Measurements from ENCODE around the gene CBY1. TPM values are rescaled to one million over a fixed set of nuclear protein-coding genes. Genes with fewer than 3 reads are reported as not detected.

Gene CBY1
- total RNA-seq, 2 experiments from 2014 or later = 9.5 to 11.0 TPM

DNA sequence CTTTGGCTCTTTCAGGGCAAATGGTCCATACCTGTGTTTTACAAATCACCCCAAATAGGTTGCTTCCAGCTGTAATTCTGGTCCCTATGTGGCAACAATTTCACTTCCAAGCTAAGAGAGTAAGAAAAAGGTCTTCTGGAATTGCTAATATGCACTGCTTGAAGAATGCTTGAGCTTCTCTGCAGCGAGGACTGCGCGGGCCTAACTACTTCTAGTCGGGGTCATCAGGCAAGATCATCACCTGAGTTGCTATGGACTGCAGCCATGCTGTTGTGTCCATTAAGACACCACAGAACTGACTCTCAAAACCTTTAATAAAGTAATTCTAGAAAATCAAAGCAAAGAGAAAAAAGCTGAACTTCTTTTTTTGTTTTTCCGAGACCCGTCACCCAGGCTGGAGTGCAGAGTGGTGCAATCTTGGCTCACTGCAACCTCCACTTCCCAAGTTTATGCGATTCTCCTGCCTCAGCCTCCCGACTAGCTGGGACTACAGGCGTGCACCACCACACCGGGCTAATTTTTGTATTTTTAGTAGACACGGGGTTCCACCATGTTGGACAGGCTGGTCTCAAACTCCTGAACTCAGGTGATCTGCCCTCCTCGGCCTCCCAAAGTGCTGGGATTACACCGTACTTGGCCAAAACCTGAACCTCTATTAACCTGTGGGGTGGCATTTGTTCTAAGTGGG is 42.1 kb downstream of the CBY1 start:
- DNase-seq = no peak
- H3K4me1 Mint-ChIP-seq = peaks cover 61% of the 10 kb centered on the region
- H3K27me3 Mint-ChIP-seq = no peaks in the 10 kb centered on the region
- peaks cover 56% of the 10 kb centered on the region for H3K36me3 Mint-ChIP-seq (ENCODE audit: low read depth)
- POLR2A ChIA-PET = interaction anchor here (0.6 to 9.9 kb wide), 13 partner anchors 9 to 1040 kb away, joined by 3 to 139 read pairs (median 5); partner anchors contain the start of genes GTPBP1, PDXP, RPL3 and SUN2
- peak overlapping the region; percentile 96 for H3K4me3 Mint-ChIP-seq
- peak overlapping the region; percentile 98 for H3K27ac Mint-ChIP-seq
- CTCF ChIA-PET = interaction anchor here (0.6 to 2.5 kb wide), 5 partner anchors 17 to 1133 kb away, joined by 3 to 17 read pairs (median 4); partner anchors contain the start of gene TOMM22
- no peaks in the 10 kb centered on the region for H3K9me3 Mint-ChIP-seq

- peak overlapping the region; percentile 96 for H3K4me3 Mint-ChIP-seq
Measured at GRCh38 chr22:38699143-38699542, 42.7 kb downstream of the CBY1 start.

DNA sequence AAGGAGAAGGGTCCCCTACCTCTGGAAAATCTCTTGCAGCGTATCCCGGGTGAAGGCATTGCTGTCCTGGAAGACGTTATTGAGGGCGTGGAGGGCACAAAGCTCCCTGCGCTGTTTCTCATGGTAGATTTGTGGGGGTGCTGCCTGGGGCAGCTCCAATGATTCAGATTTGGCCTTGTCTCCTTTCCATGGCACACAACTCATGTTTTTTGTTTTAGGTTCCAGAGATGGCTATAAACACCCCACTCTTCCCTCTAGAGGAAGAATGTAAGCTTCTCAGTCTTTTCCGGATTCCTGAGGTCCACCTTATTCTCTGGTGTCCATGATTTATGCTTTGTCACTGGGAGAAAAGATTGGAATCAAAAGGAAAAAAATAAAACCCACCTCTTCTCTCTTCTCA is 43.3 kb downstream of the CBY1 start:
- ChIA-PET CTCF (interaction anchor here (0.9 to 2.5 kb wide), 6 partner anchors 10 to 648 kb away, joined by 3 to 17 read pairs (median 3); partner anchors contain the start of gene TOMM22), POLR2A (interaction anchor here (1.2 to 9.9 kb wide), 10 partner anchors 8 to 518 kb away, joined by 3 to 139 read pairs (median 10); partner anchors contain the start of genes GTPBP1, SUN2 and TOMM22)
- peak overlapping the region; percentile 96 for H3K4me3 Mint-ChIP-seq
- peak overlapping the region; percentile 92 for H3K27ac Mint-ChIP-seq
- peaks cover 47% of the 10 kb centered on the region for H3K36me3 Mint-ChIP-seq (ENCODE audit: low read depth)
- no peaks in the 10 kb centered on the region for H3K9me3 Mint-ChIP-seq
- DNase-seq = no peak
- peaks cover 63% of the 10 kb centered on the region for H3K4me1 Mint-ChIP-seq
- no peaks in the 10 kb centered on the region for H3K27me3 Mint-ChIP-seq

More at GRCh38 chr22:38699143-38699542, 42.7 kb downstream of the CBY1 start:
- no peak for DNase-seq
- no peaks in the 10 kb centered on the region for H3K9me3 Mint-ChIP-seq
- H3K27me3 Mint-ChIP-seq = no peaks in the 10 kb centered on the region
- H3K36me3 Mint-ChIP-seq (ENCODE audit: low read depth) = peaks cover 52% of the 10 kb centered on the region
- CTCF ChIA-PET = interaction anchor here (1.0 to 2.5 kb wide), 5 partner anchors 17 to 647 kb away, joined by 3 to 17 read pairs (median 3); partner anchors contain the start of gene TOMM22
- peaks cover 63% of the 10 kb centered on the region for H3K4me1 Mint-ChIP-seq
- H3K27ac Mint-ChIP-seq = peak overlapping the region; percentile 92
- POLR2A ChIA-PET = interaction anchor here (1.2 to 9.9 kb wide), 13 partner anchors 8 to 1041 kb away, joined by 3 to 139 read pairs (median 5); partner anchors contain the start of genes GTPBP1, PDXP, RPL3 and SUN2

- ChIA-PET CTCF (interaction anchor here (0.9 to 2.5 kb wide), 2 partner anchors 10 to 18 kb away, joined by 3 to 17 read pairs; partner anchors contain the start of gene TOMM22), POLR2A (interaction anchor here (1.8 to 9.9 kb wide), 7 partner anchors 8 to 58 kb away, joined by 4 to 139 read pairs (median 34); partner anchors contain the start of genes GTPBP1, SUN2 and TOMM22)
- Mint-ChIP-seq H3K4me3 (peak overlapping the region; percentile 96), H3K27me3 (no peaks in the 10 kb centered on the region), H3K27ac (peak overlapping the region; percentile 99), H3K9me3 (no peaks in the 10 kb centered on the region), H3K36me3 (ENCODE audit: low read depth) (peaks cover 42% of the 10 kb centered on the region), H3K4me1 (peaks cover 62% of the 10 kb centered on the region)
- DNase-seq = no peak
Measured at GRCh38 chr22:38700270-38700788, 43.9 kb downstream of the CBY1 start.

DNA sequence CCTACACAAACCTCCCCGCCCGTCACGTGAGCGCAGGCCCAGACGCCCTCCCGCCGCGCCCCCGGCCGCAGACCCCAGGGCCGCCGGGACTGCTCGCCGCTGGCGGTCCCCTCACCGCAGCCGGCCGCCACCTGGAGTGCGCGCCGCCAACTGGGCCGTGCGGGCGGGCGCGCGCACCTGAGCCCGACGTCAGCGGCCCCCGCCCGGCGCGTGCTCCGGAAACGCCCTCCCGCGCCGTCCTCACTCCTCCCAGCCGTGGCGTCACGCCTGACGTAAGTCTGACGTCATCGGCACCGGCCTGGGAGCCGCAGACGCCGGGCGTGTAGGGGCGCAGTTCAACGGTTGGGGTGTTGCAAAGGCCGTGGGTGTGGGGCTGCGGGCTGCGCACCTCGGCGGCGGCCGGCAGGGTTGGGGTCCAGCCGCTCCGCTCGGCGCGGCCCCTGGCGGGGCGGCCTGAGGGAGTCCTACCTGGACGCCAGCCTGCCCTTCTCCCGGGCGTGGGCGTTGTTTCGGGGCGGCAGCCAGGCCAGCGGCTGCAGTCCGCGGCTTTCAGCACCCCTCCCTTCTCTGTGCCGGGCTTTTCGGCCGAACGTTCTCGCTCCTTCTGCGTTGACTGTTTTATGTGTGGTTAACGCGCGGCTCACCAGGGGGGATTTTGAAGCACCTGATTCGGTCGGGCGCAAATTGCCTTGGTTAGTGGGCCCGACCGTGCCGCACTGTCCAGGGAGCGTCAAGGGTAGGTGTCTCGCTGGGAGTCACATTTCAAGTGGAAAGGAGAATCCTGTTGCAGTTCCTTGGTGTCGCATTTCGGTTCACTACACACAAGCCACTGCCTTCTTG is 44.6 kb downstream of the CBY1 start, which contains the start of gene JOSD1:
Gene JOSD1 (minus strand): TSS at position 155 of the 840 bp plus-strand sequence. CDS start 956 bp downstream, outside the sequence.
- CTCF ChIA-PET = no interaction called here
- Mint-ChIP-seq H3K27me3 (no peaks in the 10 kb centered on the region), H3K4me1 (peaks cover 59% of the 10 kb centered on the region), H3K9me3 (no peaks in the 10 kb centered on the region), H3K27ac (peak within 1 kb of the TSS; percentile 99), H3K36me3 (ENCODE audit: low read depth) (peaks cover 41% of the 10 kb centered on the region), H3K4me3 (peak within 1 kb of the TSS; percentile 96)
- peak; percentile 98 for DNase-seq
- POLR2A ChIA-PET = interaction anchor here (0.8 to 9.9 kb wide), 5 partner anchors 10 to 53 kb away, joined by 3 to 139 read pairs (median 5); partner anchors contain the start of genes SUN2 and TOMM22

DNA sequence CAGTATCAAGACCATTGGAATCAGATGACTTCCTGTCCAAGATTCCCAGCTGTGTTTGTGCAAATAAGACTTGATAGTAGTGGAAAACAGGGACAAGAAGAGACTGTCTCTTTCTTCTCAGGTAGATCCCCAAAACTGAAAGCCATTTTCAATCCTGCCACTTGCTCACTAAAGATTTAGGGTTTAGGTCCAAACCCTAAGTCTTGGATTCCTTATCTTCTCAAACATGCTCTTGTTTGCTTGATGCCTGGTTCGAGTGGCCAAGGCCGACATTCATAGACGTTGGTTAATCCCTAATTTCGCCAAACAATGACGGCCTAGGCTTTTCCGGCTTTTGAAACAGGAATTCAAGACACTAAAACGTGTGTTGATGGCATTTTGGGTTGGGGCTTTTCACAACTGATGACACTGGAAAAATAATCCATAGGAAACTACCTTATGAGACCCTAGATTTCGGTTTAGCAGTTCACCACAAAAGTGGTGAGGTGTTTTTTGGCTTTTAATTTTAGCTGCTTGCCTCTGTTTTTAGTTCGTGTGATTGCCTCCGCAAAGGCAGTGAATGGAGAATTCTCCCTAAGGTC is 48.3 kb downstream of the CBY1 start:
- CTCF ChIA-PET = interaction anchor here (1.1 to 2.2 kb wide), 3 partner anchors 20 to 166 kb away, joined by 6 to 11 read pairs (median 7); partner anchors contain the start of gene TOMM22
- no peaks in the 10 kb centered on the region for H3K27me3 Mint-ChIP-seq
- H3K36me3 Mint-ChIP-seq (ENCODE audit: low read depth) = peaks cover 32% of the 10 kb centered on the region
- H3K4me3 Mint-ChIP-seq = peak overlapping the region; percentile 85
- peak overlapping the region; percentile 95 for H3K27ac Mint-ChIP-seq
- no peak for DNase-seq
- no peaks in the 10 kb centered on the region for H3K9me3 Mint-ChIP-seq
- peaks cover 47% of the 10 kb centered on the region for H3K4me1 Mint-ChIP-seq
- POLR2A ChIA-PET = interaction anchor here (1.2 to 7.5 kb wide), 7 partner anchors 13 to 54 kb away, joined by 3 to 86 read pairs (median 13); partner anchors contain the start of genes SUN2 and TOMM22

- H3K9me3 Mint-ChIP-seq = no peaks in the 10 kb centered on the region
- H3K36me3 Mint-ChIP-seq (ENCODE audit: low read depth) = peaks cover 30% of the 10 kb centered on the region
- H3K4me3 Mint-ChIP-seq = peak within 1 kb of the TSS; percentile 85
- H3K4me1 Mint-ChIP-seq = peaks cover 51% of the 10 kb centered on the region
- ChIA-PET POLR2A (interaction anchor here (0.7 to 7.5 kb wide), 17 partner anchors 8 to 393 kb away, joined by 3 to 86 read pairs (median 8); partner anchors contain the start of genes SUN2 and TOMM22), CTCF (interaction anchor here (0.7 to 2.9 kb wide), 7 partner anchors 8 to 165 kb away, joined by 3 to 14 read pairs (median 6); partner anchors contain the start of gene TOMM22)
- DNase-seq = peak; percentile 98
- H3K27ac Mint-ChIP-seq = peak within 1 kb of the TSS; percentile 95
- no peaks in the 10 kb centered on the region for H3K27me3 Mint-ChIP-seq
Measured at GRCh38 chr22:38705235-38706100, 49.0 kb downstream of the CBY1 start, which contains the start of gene GTPBP1. Gene GTPBP1 (plus strand): TSS chr22:38705944. CDS start chr22:38705956, 12 bp downstream.

- Mint-ChIP-seq H3K27ac (peak overlapping the region; percentile 95), H3K4me1 (peaks cover 57% of the 10 kb centered on the region), H3K4me3 (peak overlapping the region; percentile 85), H3K9me3 (no peaks in the 10 kb centered on the region), H3K27me3 (no peaks in the 10 kb centered on the region), H3K36me3 (ENCODE audit: low read depth) (peaks cover 37% of the 10 kb centered on the region)
- DNase-seq = peak; percentile 53
- ChIA-PET POLR2A (interaction anchor here (0.7 to 7.5 kb wide), 24 partner anchors 8 to 392 kb away, joined by 3 to 86 read pairs (median 4); partner anchors contain the start of genes SUN2 and TOMM22), CTCF (interaction anchor here (0.7 to 2.9 kb wide), 10 partner anchors 9 to 164 kb away, joined by 3 to 17 read pairs (median 6); partner anchors contain the start of gene TOMM22)
Measured at GRCh38 chr22:38706101-38706900, 49.9 kb downstream of the CBY1 start.

DNA sequence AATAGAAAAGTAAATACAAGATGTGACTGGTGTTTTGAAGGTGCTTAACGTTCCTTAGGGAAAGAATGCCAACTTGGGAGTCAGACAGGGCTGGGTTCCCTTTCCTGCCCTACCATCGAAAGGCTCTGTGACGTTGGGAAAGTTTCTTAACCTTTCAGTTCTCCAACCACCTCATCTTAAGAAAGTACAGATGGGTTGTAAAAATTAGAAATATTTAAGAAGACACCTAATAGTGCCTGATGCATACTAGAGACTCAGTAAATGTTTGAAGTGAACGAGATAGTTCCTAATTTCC is 50.4 kb downstream of the CBY1 start:
- POLR2A ChIA-PET = interaction anchor here (0.9 to 7.5 kb wide), 19 partner anchors 9 to 135 kb away, joined by 3 to 86 read pairs (median 5); partner anchors contain the start of genes SUN2 and TOMM22
- no peak for DNase-seq
- Mint-ChIP-seq H3K9me3 (no peaks in the 10 kb centered on the region), H3K36me3 (ENCODE audit: low read depth) (peaks cover 37% of the 10 kb centered on the region), H3K27me3 (no peaks in the 10 kb centered on the region), H3K4me3 (peak overlapping the region; percentile 85), H3K4me1 (peaks cover 52% of the 10 kb centered on the region), H3K27ac (peak overlapping the region; percentile 75)
- CTCF ChIA-PET = interaction anchor here (1.2 to 2.9 kb wide), 6 partner anchors 15 to 164 kb away, joined by 3 to 17 read pairs (median 6); partner anchors contain the start of gene TOMM22

DNA sequence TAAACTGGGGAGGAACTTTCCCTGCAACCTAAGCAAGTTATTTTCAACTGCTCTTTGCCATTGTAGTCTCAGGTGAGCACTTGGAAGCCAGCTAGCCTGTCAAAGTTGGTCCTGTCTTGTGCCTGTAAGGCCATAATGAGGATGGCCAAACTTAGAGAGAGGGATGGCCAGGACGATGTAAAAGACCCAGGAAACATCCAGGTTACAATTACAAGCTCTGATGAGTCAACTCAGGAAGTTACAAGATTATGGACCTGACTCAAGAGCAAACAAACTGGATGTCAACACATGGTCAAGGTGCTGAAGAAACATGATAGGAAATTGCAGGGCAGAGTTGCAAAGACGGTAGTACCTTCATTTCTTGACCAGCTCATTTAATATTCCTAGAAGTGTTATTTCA is 50.9 kb downstream of the CBY1 start:
- Mint-ChIP-seq H3K36me3 (ENCODE audit: low read depth) (peaks cover 42% of the 10 kb centered on the region), H3K27ac (peak overlapping the region; percentile 75), H3K4me3 (peak overlapping the region; percentile 85), H3K9me3 (no peaks in the 10 kb centered on the region), H3K4me1 (peaks cover 57% of the 10 kb centered on the region), H3K27me3 (no peaks in the 10 kb centered on the region)
- no peak for DNase-seq
- ChIA-PET CTCF (interaction anchor here (1.2 to 2.9 kb wide), 5 partner anchors 15 to 45 kb away, joined by 3 to 17 read pairs (median 6); partner anchors contain the start of gene TOMM22), POLR2A (interaction anchor here (0.9 to 7.5 kb wide), 14 partner anchors 9 to 48 kb away, joined by 3 to 86 read pairs (median 7); partner anchors contain the start of genes SUN2 and TOMM22)
